Liver (tissue), 3 donors: ENCODE measurements around the gene ADCY3.

Experiments used
- RAD21 ChIP-seq, 2 donors: IDR thresholded peaks; 2 replicates each; pipeline ENCODE4 v1.6.1; 2016; ENCODE audit warnings: antibody characterized with exemption in 2 of 2, mild to moderate bottlenecking in 2 of 2
- RXRA ChIP-seq, 2 donors: IDR thresholded peaks; 2 replicates each; pipeline ENCODE4 v1.6.1; 2017 to 2018; ENCODE audit warnings: antibody characterized with exemption in 2 of 2, mild to moderate bottlenecking in 1 of 2
- TAF1 ChIP-seq: conservative IDR thresholded peaks from 2 replicates; pipeline ENCODE4 v1.6.1; 2016; ENCODE audit warnings: antibody characterized with exemption, mild to moderate bottlenecking
- TF ChIP-seq, protein P1 (sequence below): fragments of 150-350 bp; IDR thresholded peaks from 2 replicates; pipeline ENCODE4 v1.5.1; 2017; ENCODE audit warnings: improper control_type of control experiment, low read depth, low read length; ENCODE audit not compliant: missing input control
- donor health status: healthy.
- donor health status: healthy.

DNA sequence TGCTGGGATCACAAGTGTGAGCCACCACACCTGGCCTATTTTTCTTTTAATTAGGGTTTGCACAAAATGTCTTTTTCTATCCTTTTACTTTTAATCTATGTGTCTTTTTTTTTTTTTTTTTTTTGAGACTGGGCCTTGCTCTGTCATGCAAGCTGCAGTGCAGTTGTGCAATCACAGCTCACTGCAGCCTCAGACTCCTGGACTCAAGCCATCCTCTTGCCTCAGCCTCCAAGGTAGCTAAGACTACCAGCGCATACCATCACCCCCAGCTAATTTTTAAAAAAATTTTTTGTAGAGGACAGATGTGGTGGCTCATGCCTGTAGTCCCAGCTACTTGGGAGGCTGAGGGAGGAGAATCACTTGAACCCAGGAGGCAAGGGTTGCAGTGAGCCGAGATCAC is 27.1 kb downstream of the ADCY3 start:
- TF ChIP-seq, protein P1, sequence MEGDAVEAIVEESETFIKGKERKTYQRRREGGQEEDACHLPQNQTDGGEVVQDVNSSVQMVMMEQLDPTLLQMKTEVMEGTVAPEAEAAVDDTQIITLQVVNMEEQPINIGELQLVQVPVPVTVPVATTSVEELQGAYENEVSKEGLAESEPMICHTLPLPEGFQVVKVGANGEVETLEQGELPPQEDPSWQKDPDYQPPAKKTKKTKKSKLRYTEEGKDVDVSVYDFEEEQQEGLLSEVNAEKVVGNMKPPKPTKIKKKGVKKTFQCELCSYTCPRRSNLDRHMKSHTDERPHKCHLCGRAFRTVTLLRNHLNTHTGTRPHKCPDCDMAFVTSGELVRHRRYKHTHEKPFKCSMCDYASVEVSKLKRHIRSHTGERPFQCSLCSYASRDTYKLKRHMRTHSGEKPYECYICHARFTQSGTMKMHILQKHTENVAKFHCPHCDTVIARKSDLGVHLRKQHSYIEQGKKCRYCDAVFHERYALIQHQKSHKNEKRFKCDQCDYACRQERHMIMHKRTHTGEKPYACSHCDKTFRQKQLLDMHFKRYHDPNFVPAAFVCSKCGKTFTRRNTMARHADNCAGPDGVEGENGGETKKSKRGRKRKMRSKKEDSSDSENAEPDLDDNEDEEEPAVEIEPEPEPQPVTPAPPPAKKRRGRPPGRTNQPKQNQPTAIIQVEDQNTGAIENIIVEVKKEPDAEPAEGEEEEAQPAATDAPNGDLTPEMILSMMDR: no peak
- TF ChIP-seq TAF1 (no peak), RAD21 (IDR thresholded peaks at IDR 0.05) (no peak), RXRA (IDR thresholded peaks at IDR 0.05) (no peak)
